HepG2 (cell line): ENCODE data around the gene SPTBN4. TPM values are rescaled to one million over a fixed set of nuclear protein-coding genes. Genes with fewer than 3 reads are reported as not detected.

ENCODE experiments used
- ATAC-seq: fragments of 200-7000 bp; cut with Tn5 transposase; 3 replicates; pipeline ENCODE4 v1.9.1; 2020; ENCODE audit warnings: mild to moderate bottlenecking, moderate library complexity
- BruUV-seq: library from RNA; stranded (reverse); fragments of 400-500 nt; replicated peaks from 2 replicates; lab custom pipeline; 2021; lab: Mats Ljungman, UMichigan
- CTCF ChIA-PET: fragments of 300-600 bp; formaldehyde crosslinking; extraction: SDS; loops from one replicate; lab custom pipeline; 2021; ENCODE audit warnings: low total read pairs, inconsistent platforms, low intra/inter-chr PET ratio; lab: Yijun Ruan, JAX
- POLR2A ChIA-PET: fragments of 350-600 bp; sonication (Branson Sonifier 250); formaldehyde crosslinking; loops from one replicate; lab custom pipeline; 2020; ENCODE audit warnings: antibody characterized with exemption, inconsistent platforms; lab: Yijun Ruan, JAX
- DNase-seq: peaks from one replicate; pipeline ENCODE4 v3.0.0-alpha.2; 2015; ENCODE audit warnings: low spot score
- FAIRE-seq: peaks from 3 replicates; lab custom pipeline; 2011; peaks lifted over from hg19 to GRCh38; lab: Jason Lieb, UNC
- H2AFZ ChIP-seq: one replicate; pipeline ENCODE4 v1.6.1; 2011; ENCODE audit warnings: low read length, inconsistent platforms
- H3K27ac ChIP-seq: fragments of 300-600 bp; 3 replicates; pipeline ENCODE4 v1.8.0; 2011; ENCODE audit warnings: mixed run types, mild to moderate bottlenecking, mixed read lengths, low read length, inconsistent platforms; ENCODE audit not compliant: insufficient read depth; ENCODE audit errors: extremely low read length
- H3K27me3 ChIP-seq, 2 experiments: fragments of 200-600 bp in 1 of 2; 2 replicates in 1 of 2; 3 replicates in 1 of 2; pipeline versions ENCODE4 v1.6.0 to v1.8.0; 2011; ENCODE audit warnings: low read length in 2 of 2, mild to moderate bottlenecking in 2 of 2, moderate library complexity in 2 of 2, inconsistent platforms in 1 of 2; ENCODE audit not compliant: insufficient read depth in 2 of 2, control insufficient read depth in 1 of 2
- H3K36me3 ChIP-seq, 2 experiments: fragments of 200-600 bp in 1 of 2; replicated peaks in 1 of 2; 2 replicates in 1 of 2; 3 replicates in 1 of 2; pipeline versions ENCODE4 v1.5.1 to v1.8.0; 2011; ENCODE audit warnings: low read length in 2 of 2, inconsistent platforms in 1 of 2; ENCODE audit not compliant: insufficient read depth in 2 of 2, control insufficient read depth in 1 of 2
- H3K4me1 ChIP-seq: 2 replicates; pipeline ENCODE4 v1.5.1; 2012; ENCODE audit warnings: low read length, inconsistent platforms; ENCODE audit not compliant: insufficient read depth
- H3K4me2 ChIP-seq: 2 replicates; pipeline ENCODE4 v1.6.0; 2011; ENCODE audit warnings: low read depth, low read length, inconsistent platforms
- H3K4me3 ChIP-seq, 3 experiments: fragments of 200-600 bp in 1 of 3; sonication (generic), shearing (Covaris generic) in 1 of 3; replicated peaks in 1 of 3; 2 replicates each; pipeline ENCODE4 v1.5.1; 2011 to 2016; ENCODE audit warnings: low read length in 3 of 3, inconsistent platforms in 2 of 3, low read depth in 2 of 3, mild to moderate bottlenecking in 2 of 3, control low read depth in 1 of 3, mixed read lengths in 1 of 3; ENCODE audit not compliant: insufficient read depth in 1 of 3
- H3K79me2 ChIP-seq: one replicate; pipeline ENCODE4 v1.6.1; 2011; ENCODE audit warnings: low read length, inconsistent platforms; ENCODE audit not compliant: insufficient read depth
- H3K9ac ChIP-seq: 2 replicates; pipeline ENCODE4 v1.6.0; 2011; ENCODE audit warnings: mild to moderate bottlenecking, low read depth, low read length, inconsistent platforms; ENCODE audit not compliant: insufficient read depth
- H3K9me3 ChIP-seq: 2 replicates; pipeline ENCODE4 v1.5.1; 2012; ENCODE audit warnings: mild to moderate bottlenecking, low read length
- H4K20me1 ChIP-seq: 2 replicates; pipeline ENCODE4 v1.6.0; 2011; ENCODE audit warnings: inconsistent platforms, mild to moderate bottlenecking, low read length, moderate library complexity; ENCODE audit not compliant: insufficient read depth
- HDAC6 ChIP-seq: fragments of 200-600 bp; sonication (generic); IDR thresholded peaks from 2 replicates; pipeline ENCODE4 v1.7.0; 2017; ENCODE audit warnings: mild to moderate bottlenecking, antibody characterized with exemption, low read length, low read depth
- NR2C2 ChIP-seq: sonication (generic); formaldehyde crosslinking; IDR thresholded peaks from 2 replicates; pipeline ENCODE4 v1.4.0; 2020; ENCODE audit warnings: missing genetic modification reagents, mild to moderate bottlenecking, moderate library complexity, borderline replicate concordance
- SRSF1 ChIP-seq: fragments of 200-400 bp; formaldehyde crosslinking; optimal IDR thresholded peaks from 2 replicates; pipeline ENCODE3; 2017; ENCODE audit warnings: mild to moderate bottlenecking, low read depth, low read length, moderate library complexity
- ZNF768 ChIP-seq: sonication (generic); formaldehyde crosslinking; IDR thresholded peaks from 2 replicates; pipeline ENCODE4 v1.4.0; 2020; ENCODE audit warnings: missing genetic modification reagents
- WGBS: methylation state at CpG from one replicate; pipeline ENCODE4 v1.1.6; 2017; ENCODE audit warnings: low lambda C conversion rate; 5-methylcytosine and 5-hydroxymethylcytosine counted together
- in situ Hi-C: cut with HindIII; loops from 2 replicates; pipeline ENCODE4 v1.10.0; 2017; ENCODE audit warnings: low pct_unique_long_range_greater_than_20kb; ENCODE audit not compliant: extremely low pct_ligation_motif_present
- intact Hi-C: fragments of 100-400 bp; cut with micrococcal nuclease; formaldehyde crosslinking; loops from one replicate; pipeline ENCODE4 v1.10.0; 2022; ENCODE audit not compliant: unreplicated experiment
- polyA plus RNA-seq, 8 experiments: library from polyadenylated mRNA; depleted of rRNA in 3 of 8; stranded (reverse) in 7 of 8; unstranded in 1 of 8; fragments of >200 nt; fragmentation: Illumina TruSeq in 4 of 8; extraction: Trizol in 4 of 8; gene quantifications; 2 replicates each; pipeline versions ENCODE4 v1.2.1 to v1.2.3, GENCODE V29; 2011 to 2016; ENCODE audit warnings: low read depth in 4 of 8, missing spikeins in 1 of 8, mixed read lengths in 1 of 8; ENCODE audit not compliant: insufficient read depth in 1 of 8
- small RNA-seq, 3 experiments: library from RNA; depleted of rRNA; stranded (forward); fragments of <200 nt; gene quantifications; one replicate each; pipeline ENCODE3, GENCODE V24; 2012; ENCODE audit warnings: low read depth in 2 of 3, low replicate concordance in 1 of 3; ENCODE audit not compliant: insufficient read length in 3 of 3, insufficient read depth in 2 of 3
- total RNA-seq, 5 experiments: library from RNA; depleted of rRNA; stranded (reverse); fragments of >200 nt; fragmentation: Illumina TruSeq; extraction: Trizol; gene quantifications; 2 replicates each; pipeline ENCODE4 v1.2.3, GENCODE V29; 2016; ENCODE audit warnings: low read depth in 1 of 5

Gene SPTBN4
- total and polyA plus RNA-seq, 2 of the 13 experiments (the other 11 are each of a cell fraction or from before 2014, with no cell fraction given), result 0.11 TPM

DNA sequence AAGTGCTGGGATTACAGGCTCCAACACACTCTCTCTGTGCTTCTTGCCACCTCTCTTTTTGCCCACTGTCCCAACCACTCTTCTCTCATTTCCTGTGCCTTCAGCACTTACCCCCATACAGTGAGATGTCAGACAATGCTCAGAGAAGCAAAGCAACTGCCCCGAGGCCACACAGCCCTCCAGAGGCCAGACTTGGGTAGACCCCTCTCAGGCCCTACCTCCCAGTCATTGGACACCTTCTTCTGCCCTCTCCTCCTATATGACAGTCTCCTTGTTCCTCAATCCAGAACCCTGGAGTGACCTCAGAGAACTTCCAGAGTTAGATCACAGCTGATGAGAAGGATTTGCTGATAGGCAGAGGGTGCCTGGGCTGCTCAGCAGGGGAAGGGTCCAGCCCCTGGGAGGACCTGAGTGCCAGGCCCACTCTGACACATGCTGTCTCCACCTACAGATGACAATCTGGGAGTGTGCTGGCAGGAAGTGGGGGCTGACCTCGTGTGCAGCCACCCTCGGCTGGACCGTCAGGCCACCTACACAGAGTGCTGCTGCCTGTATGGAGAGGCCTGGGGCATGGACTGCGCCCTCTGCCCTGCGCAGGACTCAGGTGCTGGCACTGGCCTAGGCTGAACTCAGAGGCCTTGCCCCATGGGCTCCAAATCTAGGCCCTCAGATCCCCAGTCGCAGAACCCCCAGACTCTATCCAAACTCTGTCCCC is 158.8 kb downstream of the SPTBN4 start:
- no peak for FAIRE-seq
- CTCF ChIA-PET, result interaction anchor here (1.6 kb wide), 1 partner anchor 9 kb away, joined by 3 read pairs; no protein-coding TSS in a partner anchor
- no peak for TF ChIP-seq NR2C2 (CRISPR knock-in tag)
- TF ChIP-seq HDAC6, result no peak
- no peak for TF ChIP-seq SRSF1
- peak; percentile 55; the same call in 1 of the 2 replicates for TF ChIP-seq ZNF768 (CRISPR knock-in tag)
- TF ChIP-seq, all 625 proteins: peak for 1

More for the DNA sequence above, 158.8 kb downstream of the SPTBN4 start:
- Histone ChIP-seq H3K4me1 (peaks cover 6% of the 10 kb centered on the region; the same call in 1 of the 2 replicates), H3K9ac (no peak overlapping the region), H4K20me1 (no peaks in the 10 kb centered on the region), H3K9me3 (no peaks in the 10 kb centered on the region), H3K27ac (no peak overlapping the region), H3K4me2 (no peak overlapping the region), H3K27me3 (peaks cover 1 to 3% of the 10 kb centered on the region in 2 experiments; a peak in 3 of 5 replicates), H2AFZ (no peak overlapping the region), H3K36me3 (no peaks in the 10 kb centered on the region), H3K4me3 (no peak overlapping the region), H3K79me2 (no peaks in the 10 kb centered on the region)
- POLR2A ChIA-PET, result no interaction called here
- no TSS peak for BruUV-seq
- intact Hi-C loops, result no loop called here
- 61% methylated on average over 2 of the region's 7 CpGs for WGBS
- ATAC-seq (no peak), DNase-seq (no peak)
- in situ Hi-C loops, result no loop called here

Small RNA genes lying within 50 kb of the gene (small RNA-seq; reads per million reads assigned to genes)
- 0 reads per million in 3 experiments for gene RF00017

Other genes with a start within 250 kb of the SPTBN4 start
- not detected in 2 replicates for gene TTC9B, start 248.6 kb upstream of the SPTBN4 start, total RNA-seq (2016; rRNA removed; fragmentation: Illumina TruSeq; extraction: Trizol)
- gene TTC9B, start 248.6 kb upstream of the SPTBN4 start, polyA plus RNA-seq (2011; rRNA removed), result not detected in 2 replicates
- 0.66 and 1.1 TPM in 2 replicates for gene CCNP, start 240.3 kb upstream of the SPTBN4 start, total RNA-seq (2016; rRNA removed; fragmentation: Illumina TruSeq; extraction: Trizol)
- gene CCNP, start 240.3 kb upstream of the SPTBN4 start, polyA plus RNA-seq (2011; rRNA removed), result 1.8 and 2.8 TPM in 2 replicates
- 82.1 and 82.7 TPM in 2 replicates for gene AKT2, start 181.7 kb upstream of the SPTBN4 start, total RNA-seq (2016; rRNA removed; fragmentation: Illumina TruSeq; extraction: Trizol)
- 173 and 182 TPM in 2 replicates for gene AKT2, start 181.7 kb upstream of the SPTBN4 start, polyA plus RNA-seq (2011; rRNA removed)
- gene C19orf47, start 118.6 kb upstream of the SPTBN4 start, total RNA-seq (2016; rRNA removed; fragmentation: Illumina TruSeq; extraction: Trizol), result 6.8 and 8.1 TPM in 2 replicates
- gene C19orf47, start 118.6 kb upstream of the SPTBN4 start, polyA plus RNA-seq (2011; rRNA removed), result 10.6 and 11.1 TPM in 2 replicates
- 26.8 and 45.7 TPM in 2 replicates for gene PLD3, start 118.3 kb upstream of the SPTBN4 start, total RNA-seq (2016; rRNA removed; fragmentation: Illumina TruSeq; extraction: Trizol)
- 164 and 203 TPM in 2 replicates for gene PLD3, start 118.3 kb upstream of the SPTBN4 start, polyA plus RNA-seq (2011; rRNA removed)
- not detected in 2 replicates for gene HIPK4, start 76.8 kb upstream of the SPTBN4 start, total RNA-seq (2016; rRNA removed; fragmentation: Illumina TruSeq; extraction: Trizol)
- 0.03 TPM in 1 of 2 replicates, not detected in the other for gene HIPK4, start 76.8 kb upstream of the SPTBN4 start, polyA plus RNA-seq (2011; rRNA removed)
- gene PRX, start 53.6 kb upstream of the SPTBN4 start, total RNA-seq (2016; rRNA removed; fragmentation: Illumina TruSeq; extraction: Trizol), result 0.46 and 0.66 TPM in 2 replicates
- gene PRX, start 53.6 kb upstream of the SPTBN4 start, polyA plus RNA-seq (2011; rRNA removed), result 0.66 and 0.99 TPM in 2 replicates
- 4.3 and 4.7 TPM in 2 replicates for gene SERTAD1, start 41.0 kb upstream of the SPTBN4 start, total RNA-seq (2016; rRNA removed; fragmentation: Illumina TruSeq; extraction: Trizol)
- 4.5 and 5.0 TPM in 2 replicates for gene SERTAD1, start 41.0 kb upstream of the SPTBN4 start, polyA plus RNA-seq (2011; rRNA removed)
- gene SERTAD3, start 22.7 kb upstream of the SPTBN4 start, total RNA-seq (2016; rRNA removed; fragmentation: Illumina TruSeq; extraction: Trizol), result 16.9 and 17.8 TPM in 2 replicates
- gene SERTAD3, start 22.7 kb upstream of the SPTBN4 start, polyA plus RNA-seq (2011; rRNA removed), result 9.5 and 9.6 TPM in 2 replicates
- gene BLVRB, start 1.3 kb upstream of the SPTBN4 start, total RNA-seq (2016; rRNA removed; fragmentation: Illumina TruSeq; extraction: Trizol), result 25.9 and 32.7 TPM in 2 replicates
- gene BLVRB, start 1.3 kb upstream of the SPTBN4 start, polyA plus RNA-seq (2011; rRNA removed), result 51.4 and 75.9 TPM in 2 replicates
- 13.8 and 16.2 TPM in 2 replicates for gene SHKBP1, start 109.9 kb downstream of the SPTBN4 start, total RNA-seq (2016; rRNA removed; fragmentation: Illumina TruSeq; extraction: Trizol)
- gene SHKBP1, start 109.9 kb downstream of the SPTBN4 start, polyA plus RNA-seq (2011; rRNA removed), result 17.4 and 20.6 TPM in 2 replicates
- 0.45 and 0.86 TPM in 2 replicates for gene LTBP4, start 134.4 kb downstream of the SPTBN4 start, total RNA-seq (2016; rRNA removed; fragmentation: Illumina TruSeq; extraction: Trizol)
- 2.2 and 2.3 TPM in 2 replicates for gene LTBP4, start 134.4 kb downstream of the SPTBN4 start, polyA plus RNA-seq (2011; rRNA removed)
- gene NUMBL, start 223.7 kb downstream of the SPTBN4 start, total RNA-seq (2016; rRNA removed; fragmentation: Illumina TruSeq; extraction: Trizol), result 0.20 and 0.49 TPM in 2 replicates
- 2.2 and 2.3 TPM in 2 replicates for gene NUMBL, start 223.7 kb downstream of the SPTBN4 start, polyA plus RNA-seq (2011; rRNA removed)
- gene COQ8B, start 249.9 kb downstream of the SPTBN4 start, total RNA-seq (2016; rRNA removed; fragmentation: Illumina TruSeq; extraction: Trizol), result 10.3 and 17.2 TPM in 2 replicates
- gene COQ8B, start 249.9 kb downstream of the SPTBN4 start, polyA plus RNA-seq (2011; rRNA removed), result 12.3 and 14.7 TPM in 2 replicates